SU-DHL-6 (cell line): ENCODE data around the gene WDR43.

Experiments used
- CTCF ChIP-seq: fragments of 200-600 bp; sonication (generic); IDR thresholded peaks from one replicate; pipeline ENCODE4 v1.5.1; 2017; ENCODE audit warnings: antibody characterized with exemption, mild to moderate bottlenecking, low read length, moderate library complexity; ENCODE audit not compliant: insufficient read depth, poor library complexity, severe bottlenecking
- EZH2phosphoT487 ChIP-seq: fragments of 200-600 bp; sonication (generic), shearing (Covaris generic); conservative IDR thresholded peaks from 2 replicates; pipeline ENCODE4 v1.6.1; 2018; ENCODE audit warnings: mild to moderate bottlenecking, antibody characterized with exemption, low read length, moderate library complexity, mixed read lengths

DNA sequence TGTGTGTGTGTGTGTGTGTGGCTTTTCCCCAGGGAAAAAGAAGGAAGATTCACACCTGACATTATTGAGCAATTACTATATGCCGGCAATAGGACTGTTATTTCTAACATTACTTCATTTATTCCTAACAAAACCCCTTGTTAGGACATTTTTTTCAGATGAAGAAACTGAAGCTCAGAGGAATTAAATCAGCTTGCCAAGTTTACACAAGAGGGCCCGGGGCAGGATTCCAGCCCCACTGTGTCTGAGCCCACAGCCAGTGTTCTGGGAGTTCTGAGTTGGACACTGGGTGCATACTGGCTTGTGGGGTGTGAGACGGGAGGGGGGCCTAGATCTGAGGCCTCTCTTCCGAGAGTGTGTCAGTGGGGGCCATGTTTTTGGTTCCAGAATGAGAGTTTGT is 96.6 kb downstream of the WDR43 start:
- TF ChIP-seq CTCF (no peak), EZH2phosphoT487 (no peak)
